HG02759 (cell line): Measurements from ENCODE around the gene HCRT.
"Not testable (repeated sequence)": the region's sequence is repeated elsewhere in the genome, so short reads cannot be mapped to it uniquely, and the experiment has no call there.

Experiments used
- ATAC-seq: cut with Tn5 transposase; IDR thresholded peaks from one replicate; pipeline ENCODE4 v1.9.1; 2021; ENCODE audit warnings: mild to moderate bottlenecking, moderate library complexity; ENCODE audit not compliant: unreplicated experiment

HCRT gene

DNA sequence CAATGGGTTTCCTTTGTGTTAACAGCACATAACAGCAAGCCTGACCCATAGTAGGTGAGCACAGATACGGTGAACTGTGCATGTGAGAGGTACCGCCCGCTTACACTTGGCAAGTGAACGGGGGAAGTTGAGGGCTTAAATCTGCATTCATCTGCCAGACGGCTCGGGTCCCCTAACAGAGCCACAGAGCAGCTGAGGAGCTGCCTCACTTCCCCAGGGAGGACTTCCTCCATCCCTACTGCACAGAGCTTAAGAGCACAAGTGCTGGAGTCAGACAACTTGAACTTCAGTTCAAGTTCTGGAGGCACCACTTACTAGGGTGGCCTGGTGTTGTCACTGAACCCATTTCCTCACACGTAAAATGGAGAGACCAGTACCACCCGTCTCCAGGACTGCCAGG lies 43.9 kb downstream of the HCRT start:
- ATAC-seq = no peak

GRCh38 chr17:42140690-42141089 lies 44.6 kb downstream of the HCRT start:
- not testable (repeated sequence) for ATAC-seq

DNA sequence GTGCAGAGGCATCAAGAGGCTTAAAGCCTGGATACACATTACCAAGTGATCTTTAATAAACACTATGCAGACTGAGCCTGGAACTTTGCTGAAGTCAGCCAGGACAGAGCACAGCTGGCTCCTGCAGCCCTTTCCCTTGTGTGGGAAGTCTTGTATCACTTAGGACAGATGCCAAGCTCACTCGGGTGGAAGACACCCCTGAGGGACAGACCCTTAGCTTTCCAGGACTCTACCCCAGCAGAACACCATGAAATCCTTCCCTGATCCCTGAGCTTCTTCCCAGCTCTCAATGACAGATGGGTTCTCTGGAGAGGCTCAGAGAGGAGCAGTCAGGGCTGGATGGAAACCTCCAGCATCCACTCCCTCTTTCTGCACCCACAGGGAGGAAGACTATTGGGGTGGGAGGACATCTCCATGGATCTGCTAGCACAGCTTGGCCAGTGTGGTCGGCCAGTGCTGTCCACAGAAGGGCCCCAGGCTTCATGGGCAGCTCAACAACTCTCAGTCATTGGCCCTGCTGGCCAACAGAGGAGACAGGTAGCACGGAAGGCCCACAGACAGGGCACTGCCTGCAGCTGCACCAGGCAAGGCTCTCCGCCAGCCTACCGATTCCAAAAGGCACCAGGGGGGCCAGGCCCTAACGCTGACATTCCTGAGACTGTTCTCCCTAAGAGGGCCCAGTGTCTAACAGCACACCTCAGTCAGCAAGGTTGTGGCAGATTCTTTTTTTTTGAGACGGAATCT lies 46.3 kb downstream of the HCRT start:
- ATAC-seq = no peak

GRCh38 chr17:42136654-42137051 lies 48.6 kb downstream of the HCRT start:
- ATAC-seq = no peak

DNA sequence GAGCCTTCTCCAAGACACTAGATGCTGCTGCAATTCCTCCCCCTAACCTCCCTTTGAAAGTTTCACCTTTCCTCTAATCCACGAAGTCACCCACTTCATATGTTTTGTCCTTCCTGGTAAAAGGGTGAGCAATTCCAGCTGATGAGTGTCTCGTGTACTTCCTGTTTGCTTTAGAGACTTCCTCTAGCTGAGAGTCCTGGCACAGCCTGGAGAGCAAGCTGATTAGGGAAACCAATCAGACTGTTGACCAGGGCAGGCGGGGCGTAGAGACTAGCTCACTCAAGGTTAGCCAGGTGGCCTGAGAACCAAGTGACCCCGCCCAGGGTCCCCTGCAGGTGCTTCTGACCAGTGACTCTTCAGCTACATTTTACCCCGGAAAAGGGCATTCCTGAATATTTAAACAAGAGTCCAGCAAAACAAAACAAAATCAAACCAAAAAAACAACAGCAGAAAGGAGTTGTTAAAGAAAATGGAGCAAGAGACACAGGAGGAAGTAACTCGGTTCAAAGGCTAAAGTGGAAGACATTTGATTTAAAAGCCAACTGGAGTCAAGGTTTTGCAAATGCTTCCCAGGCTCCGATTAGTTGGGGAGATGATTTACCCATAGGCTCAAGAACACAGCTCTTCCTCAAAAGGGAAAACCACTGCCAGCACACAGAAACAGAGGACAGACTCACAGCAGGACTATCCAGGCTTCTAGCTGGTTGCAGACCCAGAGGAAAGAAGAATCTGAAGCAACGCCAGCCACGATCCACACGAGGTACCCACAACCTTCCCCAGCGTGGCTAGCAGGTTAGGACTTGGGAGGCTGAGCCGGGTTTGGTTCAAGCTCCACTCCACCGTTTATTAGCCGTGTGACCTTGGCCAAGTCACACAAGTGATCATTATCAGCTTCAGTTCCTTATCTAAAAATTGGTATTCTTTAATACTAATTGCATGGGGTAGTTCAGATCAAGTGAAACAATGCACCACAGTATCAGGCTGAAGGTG lies 49.3 kb downstream of the HCRT start:
- ATAC-seq = no peak

DNA sequence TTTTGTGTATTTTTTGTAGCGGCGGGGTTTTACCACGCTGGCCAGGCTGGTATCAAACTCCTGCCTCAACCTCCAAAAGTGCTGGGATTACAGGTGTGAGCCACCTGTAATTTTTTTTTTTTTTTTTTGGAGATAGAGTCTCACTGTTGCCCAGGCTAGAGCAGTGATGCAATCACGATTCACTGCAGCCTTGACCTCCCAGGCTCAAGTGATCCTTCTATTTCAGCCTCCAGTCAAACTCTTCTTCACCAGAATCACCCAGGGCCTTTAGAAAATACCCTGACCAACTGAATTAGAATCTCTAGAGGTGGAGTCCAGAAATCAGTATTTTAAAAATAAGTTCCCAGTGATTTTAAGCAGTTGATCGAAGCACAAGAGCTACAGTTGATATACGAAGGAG lies 50.1 kb downstream of the HCRT start:
- ATAC-seq = no peak
